AG04450 (cell line): ENCODE data around the gene ZNF365. TPM values are rescaled to one million over a fixed set of nuclear protein-coding genes. Genes with fewer than 3 reads are reported as not detected.
A peak's percentile ranks its signal among the peaks of the same experiment; 100 is the strongest.

ENCODE experiments used
- CTCF ChIA-PET: fragments of 300-600, 350-600 bp; formaldehyde crosslinking; extraction: SDS; loops from one replicate; lab custom pipeline; 2022; ENCODE audit warnings: antibody characterized with exemption, inconsistent platforms; lab: Charles Lee
- POLR2A ChIA-PET: fragments of 350-600 bp; formaldehyde crosslinking; extraction: SDS; loops from one replicate; lab custom pipeline; 2021; ENCODE audit warnings: antibody characterized with exemption, inconsistent platforms; lab: Yijun Ruan, JAX
- DNase-seq: peaks from one replicate; pipeline ENCODE4 v3.0.0-alpha.2; 2011; ENCODE audit warnings: low read depth, low spot score
- H3K27ac ChIP-seq: one replicate; pipeline ENCODE4 v1.5.1; 2012; ENCODE audit warnings: low read depth, low read length, control low read depth
- H3K27me3 ChIP-seq: one replicate; pipeline ENCODE4 v1.6.0; 2012; ENCODE audit warnings: low read length; ENCODE audit not compliant: control insufficient read depth, insufficient read depth
- H3K4me3 ChIP-seq: 2 replicates; pipeline ENCODE4 v1.5.1; 2011; ENCODE audit warnings: mild to moderate bottlenecking, low read depth, low read length, control low read depth
- H3K9me3 ChIP-seq: 2 replicates; pipeline ENCODE4 v1.5.1; 2012; ENCODE audit warnings: low read length; ENCODE audit not compliant: control insufficient read depth, insufficient read depth
- CTCF ChIP-seq: IDR thresholded peaks from 2 replicates; pipeline ENCODE4 v1.5.1; 2011; ENCODE audit warnings: low read depth, low read length, control low read depth, inconsistent platforms
- polyA plus RNA-seq: library from polyadenylated mRNA; depleted of rRNA; stranded (reverse); fragments of >200 nt; gene quantifications from 2 replicates; pipeline ENCODE4 v1.2.3, GENCODE V29; 2011

ZNF365 gene
- polyA plus RNA-seq, 1 experiment, result 3.9 TPM

- DNase-seq, result no peak
- no peaks in the 10 kb centered on the region for H3K9me3 ChIP-seq
- no peaks in the 10 kb centered on the region for H3K27me3 ChIP-seq
- TF ChIP-seq CTCF, result no peak
- ChIA-PET CTCF (interaction anchor here (0.6 to 2.5 kb wide), 5 partner anchors 32 to 128 kb away, joined by 3 to 8 read pairs (median 3); no protein-coding TSS in a partner anchor), POLR2A (no interaction called here)
- H3K4me3 ChIP-seq, result peak overlapping the region; percentile 68
- no peak overlapping the region for H3K27ac ChIP-seq
These were observed 552 bp upstream of the ZNF365 start for GRCh38 chr10:62373639-62373994.

- no peaks in the 10 kb centered on the region for H3K27me3 ChIP-seq
- TF ChIP-seq CTCF, result no peak
- no peak for DNase-seq
- ChIA-PET CTCF (no interaction called here), POLR2A (no interaction called here)
- no peaks in the 10 kb centered on the region for H3K9me3 ChIP-seq
- H3K4me3 ChIP-seq, result peak overlapping the region; percentile 68
- H3K27ac ChIP-seq, result no peak overlapping the region
These were observed 917 bp downstream of the ZNF365 start for GRCh38 chr10:62374862-62375710.

GRCh38 chr10:62376071-62377025, 2.2 kb downstream of the ZNF365 start:
- Histone ChIP-seq H3K4me3 (no peak overlapping the region), H3K9me3 (no peaks in the 10 kb centered on the region), H3K27ac (no peak overlapping the region), H3K27me3 (no peaks in the 10 kb centered on the region)
- POLR2A ChIA-PET, result no interaction called here
- no peak for TF ChIP-seq CTCF
- DNase-seq, result no peak
- CTCF ChIA-PET, result interaction anchor here (1.1 kb wide), 1 partner anchor 61 kb away, joined by 3 read pairs; no protein-coding TSS in a partner anchor

GRCh38 chr10:62377026-62377415, 2.9 kb downstream of the ZNF365 start:
- DNase-seq, result no peak
- no peak for TF ChIP-seq CTCF
- Histone ChIP-seq H3K9me3 (no peaks in the 10 kb centered on the region), H3K27me3 (no peaks in the 10 kb centered on the region), H3K4me3 (no peak overlapping the region), H3K27ac (no peak overlapping the region)
- ChIA-PET CTCF (interaction anchor here (1.1 kb wide), 1 partner anchor 61 kb away, joined by 3 read pairs; no protein-coding TSS in a partner anchor), POLR2A (interaction anchor here (0.6 kb wide), 1 partner anchor 318 kb away, joined by 3 read pairs; no protein-coding TSS in a partner anchor)
